DOHH2 (cell line): ENCODE data around the gene AQP6.

Experiments used
- H3F3A ChIP-seq: fragments of 200-600 bp; sonication (generic), shearing (Covaris generic); 2 replicates; pipeline ENCODE4 v1.6.0; 2016; ENCODE audit warnings: antibody characterized with exemption, mild to moderate bottlenecking; ENCODE audit not compliant: control insufficient read depth, insufficient read depth
- H3K27ac ChIP-seq: fragments of 200-600 bp; sonication (generic); 2 replicates; pipeline ENCODE4 v1.5.1; 2014; ENCODE audit warnings: low read depth, mild to moderate bottlenecking, low read length, moderate library complexity
- H3K27me3 ChIP-seq: fragments of 200-600 bp; sonication (generic); 2 replicates; pipeline ENCODE4 v1.6.1; 2014; ENCODE audit warnings: mild to moderate bottlenecking, low read length, mixed read lengths; ENCODE audit not compliant: control insufficient read depth
- H3K36me3 ChIP-seq: fragments of 200-600 bp; sonication (generic); 2 replicates; pipeline ENCODE4 v1.6.1; 2014; ENCODE audit warnings: mild to moderate bottlenecking, low read length, moderate library complexity, mixed read lengths; ENCODE audit not compliant: control insufficient read depth
- H3K4me1 ChIP-seq: fragments of 200-600 bp; sonication (generic); 2 replicates; pipeline ENCODE4 v1.6.1; 2014; ENCODE audit warnings: mild to moderate bottlenecking, low read length, mixed read lengths; ENCODE audit not compliant: control insufficient read depth
- H3K4me2 ChIP-seq: fragments of 200-600 bp; sonication (generic); 2 replicates; pipeline ENCODE4 v1.6.0; 2014; ENCODE audit warnings: mild to moderate bottlenecking, low read length, moderate library complexity
- H3K4me3 ChIP-seq: fragments of 200-600 bp; sonication (generic); 2 replicates; pipeline ENCODE4 v1.5.1; 2014; ENCODE audit warnings: mild to moderate bottlenecking, low read length, mixed read lengths
- H3K79me2 ChIP-seq: fragments of 200-600 bp; sonication (generic); 2 replicates; pipeline ENCODE4 v1.6.1; 2014; ENCODE audit warnings: mild to moderate bottlenecking, low read length, mixed read lengths; ENCODE audit not compliant: control insufficient read depth
- H3K9me2 ChIP-seq: fragments of 200-600 bp; sonication (generic); replicated peaks from 2 replicates; pipeline ENCODE4 v1.6.1; 2014; ENCODE audit warnings: mild to moderate bottlenecking, low read length, mixed read lengths; ENCODE audit not compliant: control insufficient read depth
- H3K9me3 ChIP-seq: fragments of 200-600 bp; sonication (generic); 2 replicates; pipeline ENCODE4 v1.6.1; 2014; ENCODE audit warnings: antibody characterized with exemption, low read length, mixed read lengths; ENCODE audit not compliant: control insufficient read depth, insufficient read depth
- H4K20me1 ChIP-seq: fragments of 200-600 bp; sonication (generic); 2 replicates; pipeline ENCODE4 v1.6.0; 2014; ENCODE audit warnings: low read depth, mild to moderate bottlenecking, antibody characterized with exemption, low read length, moderate library complexity; ENCODE audit not compliant: control insufficient read depth, insufficient read depth
- CTCF ChIP-seq: fragments of 200-600 bp; sonication (generic); IDR thresholded peaks from one replicate; pipeline ENCODE4 v1.5.1; 2014; ENCODE audit warnings: antibody characterized with exemption, mild to moderate bottlenecking, low read depth, low read length; ENCODE audit not compliant: poor library complexity, severe bottlenecking
- EZH2phosphoT487 ChIP-seq: fragments of 200-600 bp; sonication (generic); IDR thresholded peaks from 2 replicates; pipeline ENCODE4 v1.6.1; 2017; ENCODE audit warnings: borderline replicate concordance, mild to moderate bottlenecking, antibody characterized with exemption, low read length, moderate library complexity, mixed read lengths

Gene AQP6

GRCh38 chr12:49949866-49950265, 22.9 kb upstream of the AQP6 start:
- TF ChIP-seq EZH2phosphoT487 (no peak), CTCF (no peak)
- Histone ChIP-seq H3K4me3 (no peak overlapping the region), H3K36me3 (no peaks in the 10 kb centered on the region), H3K4me2 (no peak overlapping the region), H4K20me1 (no peaks in the 10 kb centered on the region), H3K9me2 (no peaks in the 10 kb centered on the region), H3K27me3 (no peaks in the 10 kb centered on the region), H3F3A (no peaks in the 10 kb centered on the region), H3K27ac (no peak overlapping the region), H3K4me1 (peaks cover 9% of the 10 kb centered on the region), H3K79me2 (no peaks in the 10 kb centered on the region), H3K9me3 (no peaks in the 10 kb centered on the region)

GRCh38 chr12:49950273-49951251, 22.2 kb upstream of the AQP6 start, which contains the start of gene AQP2:
TSS of gene AQP2 (plus strand) at chr12:49950737. CDS start at chr12:49950831, 94 bp downstream.
- Histone ChIP-seq H3K4me2 (no peak within 1 kb of the TSS), H3K9me3 (no peaks in the 10 kb centered on the region), H3K27ac (no peak within 1 kb of the TSS), H3K4me1 (0 out of 2 replicates have a peak, but pooled peaks cover 3% of the 10 kb centered on the region), H3K4me3 (no peak within 1 kb of the TSS), H3K36me3 (no peaks in the 10 kb centered on the region), H3K27me3 (no peaks in the 10 kb centered on the region), H3F3A (no peaks in the 10 kb centered on the region), H3K79me2 (no peaks in the 10 kb centered on the region), H4K20me1 (no peaks in the 10 kb centered on the region), H3K9me2 (no peaks in the 10 kb centered on the region)
- no peak for TF ChIP-seq EZH2phosphoT487
- no peak for TF ChIP-seq CTCF

DNA sequence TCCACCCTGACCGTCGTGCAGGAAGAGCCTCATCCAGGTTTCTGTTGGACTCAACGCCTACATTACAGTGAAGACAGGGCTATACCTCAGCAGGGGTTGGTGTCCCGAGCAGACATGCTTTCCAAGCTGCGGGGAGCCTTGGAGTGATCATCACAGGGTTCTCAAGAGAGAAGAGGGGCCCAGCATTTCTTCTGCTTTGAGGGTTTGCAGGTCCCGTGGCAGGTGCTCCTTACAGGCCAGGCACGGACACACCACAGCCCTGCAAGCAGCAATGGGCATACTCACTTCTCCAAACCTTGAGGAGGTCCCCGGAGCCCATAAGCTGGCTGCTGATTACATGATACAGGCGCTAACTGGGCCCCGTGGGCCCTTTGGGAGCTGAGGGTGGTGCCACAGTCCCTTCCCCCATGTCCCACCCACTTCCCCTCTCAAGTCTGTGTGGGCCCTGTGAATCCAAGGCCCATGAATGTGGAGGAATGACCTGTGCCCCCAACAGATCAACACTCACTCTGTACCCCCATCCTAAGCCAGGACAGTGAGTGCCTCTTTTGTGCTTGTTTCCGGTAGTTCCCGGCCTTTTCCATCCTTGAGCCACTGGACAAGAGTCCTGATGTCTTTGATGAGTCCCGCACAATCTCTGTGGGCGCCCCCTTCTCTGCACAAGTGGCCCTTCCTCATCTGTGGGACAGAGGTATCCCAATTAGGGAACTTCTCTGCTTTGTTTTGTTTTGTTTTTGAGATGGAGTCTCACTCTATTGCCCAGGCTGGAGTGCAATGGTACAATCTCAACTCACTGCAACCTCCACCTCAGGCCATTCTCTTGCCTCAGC, 21.1 kb upstream of the AQP6 start:
- no peak overlapping the region for H3K4me2 ChIP-seq
- TF ChIP-seq CTCF = no peak
- TF ChIP-seq EZH2phosphoT487 = no peak

More for the DNA sequence above, 21.1 kb upstream of the AQP6 start:
- Histone ChIP-seq H3K4me1 (no peaks in the 10 kb centered on the region), H3K4me3 (no peak overlapping the region), H4K20me1 (no peaks in the 10 kb centered on the region), H3K27me3 (peaks cover 5% of the 10 kb centered on the region), H3K9me2 (no peaks in the 10 kb centered on the region), H3F3A (no peaks in the 10 kb centered on the region), H3K36me3 (no peaks in the 10 kb centered on the region), H3K79me2 (no peaks in the 10 kb centered on the region), H3K27ac (no peak overlapping the region), H3K9me3 (no peaks in the 10 kb centered on the region)
